Tibial nerve (tissue), 4 donors: Measurements from ENCODE around the gene PAK3.

Source experiments
- CTCF ChIP-seq, 5 experiments: fragments of 200-600 bp in 3 of 5; fragments of 450-650 bp in 2 of 5; sonication (generic) in 3 of 5; IDR thresholded peaks; one replicate each; pipeline ENCODE4 v1.5.1; 2016 to 2019; ENCODE audit warnings: antibody characterized with exemption in 5 of 5, mild to moderate bottlenecking in 3 of 5, moderate library complexity in 2 of 5
- EP300 ChIP-seq, 2 donors: sonication (generic); formaldehyde crosslinking; IDR thresholded peaks; one replicate each; pipeline ENCODE4 v1.6.1; 2017; ENCODE audit warnings: antibody characterized with exemption in 2 of 2, mild to moderate bottlenecking in 1 of 2
- POLR2A ChIP-seq, 2 donors: fragments of 450-650 bp; IDR thresholded peaks; one replicate each; pipeline ENCODE4 v1.6.1; 2017; ENCODE audit warnings: antibody characterized with exemption in 2 of 2, mild to moderate bottlenecking in 2 of 2, moderate library complexity in 2 of 2

- TF ChIP-seq POLR2A (IDR thresholded peaks at IDR 0.05) (no peak), EP300 (IDR thresholded peaks at IDR 0.05) (no peak), CTCF (IDR thresholded peaks at IDR 0.05) (no peak)
These were observed 172.5 kb downstream of the PAK3 start for GRCh38 chrX:111268506-111268905.
